Progenitor cell of endocrine pancreas (in vitro differentiated cells): ENCODE data around the gene KLHL18. TPM values are rescaled to one million over a fixed set of nuclear protein-coding genes. Genes with fewer than 3 reads are reported as not detected.

Experiments
- DNase-seq: peaks from one replicate; pipeline ENCODE4 v3.0.0; 2021; ENCODE audit warnings: low spot score; ENCODE audit not compliant: unreplicated experiment
- H3K27ac Mint-ChIP-seq: 2 replicates; pipeline ENCODE4 v1.8.0; 2021; ENCODE audit warnings: mild to moderate bottlenecking, moderate library complexity, mixed read lengths
- H3K27me3 Mint-ChIP-seq: 2 replicates; pipeline ENCODE4 v1.8.0; 2021; ENCODE audit warnings: mixed read lengths
- H3K36me3 Mint-ChIP-seq: 2 replicates; pipeline ENCODE4 v1.8.0; 2022; ENCODE audit warnings: mixed read lengths; ENCODE audit not compliant: insufficient read depth
- H3K4me1 Mint-ChIP-seq: 2 replicates; pipeline ENCODE4 v1.8.0; 2021; ENCODE audit warnings: low read depth, mixed read lengths
- H3K4me3 Mint-ChIP-seq: 2 replicates; pipeline ENCODE4 v1.8.0; 2021; ENCODE audit warnings: low read depth, mild to moderate bottlenecking, moderate library complexity, mixed read lengths
- H3K9me3 Mint-ChIP-seq: 2 replicates; pipeline ENCODE4 v1.8.0; 2021; ENCODE audit warnings: low read depth, mixed read lengths
- CTCF ChIP-seq: fragments of 200-600 bp; sonication (generic); IDR thresholded peaks from one replicate; pipeline ENCODE4 v1.5.0; 2021; ENCODE audit warnings: antibody characterized with exemption, mild to moderate bottlenecking; ENCODE audit not compliant: unreplicated experiment
- total RNA-seq: library from RNA; stranded (reverse); gene quantifications from 2 replicates; pipeline ENCODE4 v1.2.1, GENCODE V29; 2021

KLHL18 gene
- total RNA-seq, 1 donor from 2014 or later: 33.6 TPM

GRCh38 chr3:47337656-47338055 lies 54.9 kb downstream of the KLHL18 start:
- Mint-ChIP-seq H3K27me3 (no peaks in the 10 kb centered on the region), H3K36me3 (peaks cover 14% of the 10 kb centered on the region), H3K27ac (no peak overlapping the region), H3K4me3 (no peak overlapping the region), H3K9me3 (no peaks in the 10 kb centered on the region), H3K4me1 (no peaks in the 10 kb centered on the region)
- no peak for DNase-seq
- TF ChIP-seq CTCF: no peak

GRCh38 chr3:47339951-47340350 lies 57.2 kb downstream of the KLHL18 start:
- H3K9me3 Mint-ChIP-seq: no peaks in the 10 kb centered on the region
- TF ChIP-seq CTCF: no peak
- no peak overlapping the region for H3K27ac Mint-ChIP-seq
- no peaks in the 10 kb centered on the region for H3K27me3 Mint-ChIP-seq
- H3K4me1 Mint-ChIP-seq: no peaks in the 10 kb centered on the region
- H3K4me3 Mint-ChIP-seq: no peak overlapping the region
- H3K36me3 Mint-ChIP-seq: peaks cover 10% of the 10 kb centered on the region
- DNase-seq: no peak

GRCh38 chr3:47340866-47341265 lies 58.1 kb downstream of the KLHL18 start:
- peaks cover 16% of the 10 kb centered on the region for H3K36me3 Mint-ChIP-seq
- TF ChIP-seq CTCF: no peak

GRCh38 chr3:47342151-47342550 lies 59.4 kb downstream of the KLHL18 start:
- no peak for DNase-seq
- no peaks in the 10 kb centered on the region for H3K9me3 Mint-ChIP-seq
- no peaks in the 10 kb centered on the region for H3K4me1 Mint-ChIP-seq
- H3K36me3 Mint-ChIP-seq: peaks cover 12% of the 10 kb centered on the region
- H3K27ac Mint-ChIP-seq: no peak overlapping the region
- TF ChIP-seq CTCF: no peak
- H3K27me3 Mint-ChIP-seq: no peaks in the 10 kb centered on the region
- no peak overlapping the region for H3K4me3 Mint-ChIP-seq

More at GRCh38 chr3:47340866-47341265, 58.1 kb downstream of the KLHL18 start:
- H3K4me3 Mint-ChIP-seq: no peak overlapping the region
- H3K4me1 Mint-ChIP-seq: no peaks in the 10 kb centered on the region
- H3K27ac Mint-ChIP-seq: no peak overlapping the region
- H3K27me3 Mint-ChIP-seq: no peaks in the 10 kb centered on the region
- DNase-seq: no peak
- H3K9me3 Mint-ChIP-seq: no peaks in the 10 kb centered on the region

GRCh38 chr3:47342812-47343211 lies 60.1 kb downstream of the KLHL18 start:
- Mint-ChIP-seq H3K9me3 (no peaks in the 10 kb centered on the region), H3K4me1 (no peaks in the 10 kb centered on the region), H3K36me3 (peaks cover 12% of the 10 kb centered on the region), H3K27ac (no peak overlapping the region), H3K27me3 (no peaks in the 10 kb centered on the region), H3K4me3 (no peak overlapping the region)
- no peak for DNase-seq
- TF ChIP-seq CTCF: no peak
